Activated naive CD8-positive, alpha-beta T cell treated with anti-CD3 and anti-CD28 coated beads, Interleukin-2, amount 50 U/mL, for 24 hours (primary cell): ENCODE data around the gene TLE2.

Experiments used
- ATAC-seq: fragments of 150-1000 bp; cut with Tn5 transposase; one replicate; pipeline ENCODE4 v1.10.0; 2021
- DNase-seq: peaks from one replicate; pipeline ENCODE4 v3.0.0; 2021
- H3K27ac Mint-ChIP-seq: one replicate; pipeline ENCODE4 v1.8.0; 2021; ENCODE audit warnings: mild to moderate bottlenecking, mixed read lengths
- H3K27me3 Mint-ChIP-seq: one replicate; pipeline ENCODE4 v1.8.0; 2021; ENCODE audit warnings: mixed read lengths
- H3K36me3 Mint-ChIP-seq: one replicate; pipeline ENCODE4 v1.8.0; 2021; ENCODE audit warnings: low read depth, mixed read lengths
- H3K4me1 Mint-ChIP-seq: one replicate; pipeline ENCODE4 v1.8.0; 2021; ENCODE audit warnings: mixed read lengths
- H3K4me3 Mint-ChIP-seq: one replicate; pipeline ENCODE4 v1.8.0; 2021; ENCODE audit warnings: mild to moderate bottlenecking, moderate library complexity, mixed read lengths
- H3K9me3 Mint-ChIP-seq: one replicate; pipeline ENCODE4 v1.8.0; 2021; ENCODE audit warnings: mixed read lengths

The TLE2 gene

DNA sequence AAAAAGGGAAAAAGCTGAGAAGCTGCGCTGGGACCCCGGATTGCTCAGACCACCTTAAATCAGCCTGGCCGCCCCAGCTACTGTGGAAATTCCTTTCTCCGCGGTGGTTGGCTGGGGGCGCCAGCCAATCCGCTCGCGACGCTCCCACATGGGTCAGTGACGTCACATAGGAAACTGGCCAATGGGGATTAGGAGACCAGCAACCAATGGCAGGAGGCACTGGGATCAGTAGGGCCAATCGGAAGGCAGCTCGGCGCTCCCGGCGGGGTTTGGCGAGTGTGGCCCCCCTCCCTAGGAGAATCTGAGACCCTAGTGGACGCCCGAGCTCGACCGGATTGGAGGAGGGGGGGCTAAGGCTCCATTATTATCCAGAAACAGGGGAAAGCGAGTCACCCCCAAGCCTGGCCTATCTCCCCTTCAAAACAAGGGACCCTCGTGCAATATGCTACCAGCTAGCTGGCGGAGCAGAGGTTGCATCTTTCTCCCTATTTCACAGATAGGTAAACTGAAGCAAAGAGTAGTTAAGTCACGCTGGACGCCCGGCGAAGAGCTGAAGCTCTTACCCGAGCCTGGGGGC, 6.5 kb upstream of the TLE2 start:
- DNase-seq (peak; percentile 95), ATAC-seq (peak; percentile 95)
- Mint-ChIP-seq H3K4me1 (peaks cover 30% of the 10 kb centered on the region), H3K36me3 (peaks cover 3% of the 10 kb centered on the region), H3K27ac (peak overlapping the region; percentile 95), H3K27me3 (peaks cover 17% of the 10 kb centered on the region), H3K9me3 (no peaks in the 10 kb centered on the region), H3K4me3 (peak overlapping the region; percentile 82)

DNA sequence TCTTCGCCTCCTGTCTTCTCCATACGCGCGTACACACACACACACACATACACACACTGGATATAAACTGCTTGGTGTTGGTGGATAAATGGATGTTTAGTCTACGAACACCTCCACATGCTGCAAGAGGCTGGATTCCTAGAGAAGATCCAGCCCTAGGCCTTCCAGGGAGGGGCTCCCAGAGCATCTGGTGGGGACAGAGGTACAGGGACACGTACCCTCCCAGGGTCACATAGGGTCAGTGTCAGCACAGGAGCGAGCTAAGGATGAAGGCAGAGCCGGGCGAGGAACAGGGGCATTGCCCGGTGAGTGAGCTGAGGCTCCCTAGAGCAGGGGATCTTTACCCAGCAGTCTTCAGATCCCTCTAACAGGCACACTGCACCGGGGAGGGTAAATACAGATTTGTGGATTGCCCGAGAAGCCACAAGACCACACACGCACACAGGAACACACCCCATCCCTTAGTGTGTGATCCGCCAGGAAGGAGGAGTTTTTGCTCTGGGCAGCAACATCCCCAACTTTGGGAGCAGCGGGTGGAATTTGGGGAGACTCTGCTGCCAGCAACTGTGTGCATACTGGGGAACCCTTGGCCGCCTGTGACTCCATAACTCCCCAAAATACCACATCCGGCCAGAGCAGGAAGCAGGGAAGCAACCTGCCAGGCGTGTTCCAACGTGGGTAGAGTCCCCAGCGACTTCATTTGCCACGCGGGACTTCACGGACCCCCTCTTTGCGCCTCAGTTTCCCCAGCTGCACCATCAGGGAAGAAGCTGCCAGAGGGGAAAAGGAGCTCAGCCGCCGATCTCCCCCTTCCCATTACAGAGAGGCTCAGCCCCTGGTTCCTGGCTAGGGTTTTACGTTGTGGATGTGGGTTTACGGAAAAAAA, 5.8 kb upstream of the TLE2 start:
- H3K27ac Mint-ChIP-seq: peak overlapping the region; percentile 95
- H3K9me3 Mint-ChIP-seq: no peaks in the 10 kb centered on the region
- peaks cover 3% of the 10 kb centered on the region for H3K36me3 Mint-ChIP-seq
- H3K4me3 Mint-ChIP-seq: peak overlapping the region; percentile 82
- peaks cover 23% of the 10 kb centered on the region for H3K27me3 Mint-ChIP-seq
- ATAC-seq: peak; percentile 27
- peaks cover 33% of the 10 kb centered on the region for H3K4me1 Mint-ChIP-seq
- DNase-seq: peak; percentile 51

DNA sequence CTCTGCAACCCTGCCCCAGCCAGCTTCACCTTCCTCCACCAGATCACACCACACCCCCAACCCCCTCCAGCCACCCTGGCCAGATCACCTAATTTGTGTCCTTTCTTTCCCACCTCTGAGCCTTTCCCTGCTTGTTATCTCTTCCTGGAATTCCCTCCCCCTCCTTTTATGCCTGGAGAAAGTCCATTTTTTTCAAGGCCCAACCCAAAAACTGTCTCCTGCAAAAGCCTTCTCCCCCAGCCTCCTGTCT, 5.3 kb upstream of the TLE2 start:
- DNase-seq (no peak), ATAC-seq (no peak)
- H3K27ac Mint-ChIP-seq: no peak overlapping the region
- peaks cover 3% of the 10 kb centered on the region for H3K36me3 Mint-ChIP-seq
- H3K4me3 Mint-ChIP-seq: peak overlapping the region; percentile 82
- H3K27me3 Mint-ChIP-seq: peaks cover 28% of the 10 kb centered on the region
- H3K4me1 Mint-ChIP-seq: peaks cover 31% of the 10 kb centered on the region
- no peaks in the 10 kb centered on the region for H3K9me3 Mint-ChIP-seq

DNA sequence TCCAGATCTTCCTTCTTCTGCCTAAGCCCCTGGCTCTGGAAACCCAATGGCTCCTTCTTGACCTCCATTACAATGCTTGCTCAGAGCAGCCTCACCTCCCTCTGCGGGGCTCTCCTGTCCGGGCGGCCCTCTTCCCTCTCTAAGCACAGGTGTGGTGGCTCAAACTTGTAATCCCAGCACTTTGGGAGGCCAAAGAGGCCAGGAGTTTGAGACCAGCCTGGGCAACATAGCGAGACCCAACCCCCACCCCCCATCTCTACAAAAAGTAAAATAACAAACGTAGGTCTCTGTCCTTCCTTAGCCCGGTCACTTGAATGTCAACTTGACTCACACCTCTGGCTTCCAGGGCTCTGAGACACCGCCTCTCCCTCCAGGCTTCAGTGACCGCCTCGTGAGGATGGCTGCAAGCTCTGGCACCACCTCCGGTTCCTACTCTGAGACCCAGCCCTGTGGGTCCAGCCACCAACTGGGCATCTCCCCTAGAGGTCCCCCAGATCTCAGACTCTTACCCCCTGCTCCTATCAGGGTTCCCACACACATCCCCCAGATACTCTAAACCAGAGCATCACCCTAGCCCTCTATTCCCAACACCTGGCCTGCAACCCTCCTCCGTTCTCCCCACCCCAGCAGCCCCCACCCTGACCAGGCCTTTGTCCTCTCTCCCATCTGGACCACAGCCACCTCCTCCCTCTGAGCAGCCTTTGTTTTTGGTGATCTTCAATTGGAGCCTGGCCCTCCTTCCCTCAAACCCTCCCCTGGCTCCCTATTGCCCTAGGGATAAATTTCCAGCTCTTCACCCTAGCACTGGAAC, 4.7 kb upstream of the TLE2 start:
- H3K4me1 Mint-ChIP-seq: peaks cover 28% of the 10 kb centered on the region
- no peak overlapping the region for H3K4me3 Mint-ChIP-seq

DNA sequence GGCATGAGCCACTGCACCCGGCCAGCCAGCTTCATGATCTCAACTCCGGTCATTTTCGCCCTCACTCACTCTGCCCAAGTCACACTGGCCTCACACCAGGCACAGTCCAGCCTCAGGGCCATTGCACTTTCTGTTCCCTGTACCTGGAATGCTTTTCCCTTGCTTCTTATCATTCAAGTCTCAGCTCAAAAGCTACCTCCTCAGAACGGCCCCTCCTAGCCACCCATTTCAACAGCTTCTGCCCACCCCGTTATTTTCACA, 2.5 kb upstream of the TLE2 start:
- ATAC-seq: no peak
- no peak for DNase-seq
- Mint-ChIP-seq H3K4me3 (no peak overlapping the region), H3K4me1 (peaks cover 25% of the 10 kb centered on the region), H3K36me3 (peaks cover 3% of the 10 kb centered on the region), H3K9me3 (no peaks in the 10 kb centered on the region), H3K27ac (no peak overlapping the region), H3K27me3 (peaks cover 36% of the 10 kb centered on the region)

More for the DNA sequence above, 4.7 kb upstream of the TLE2 start:
- Mint-ChIP-seq H3K9me3 (no peaks in the 10 kb centered on the region), H3K27me3 (peaks cover 28% of the 10 kb centered on the region), H3K36me3 (peaks cover 3% of the 10 kb centered on the region), H3K27ac (no peak overlapping the region)
- no peak for DNase-seq
- no peak for ATAC-seq

DNA sequence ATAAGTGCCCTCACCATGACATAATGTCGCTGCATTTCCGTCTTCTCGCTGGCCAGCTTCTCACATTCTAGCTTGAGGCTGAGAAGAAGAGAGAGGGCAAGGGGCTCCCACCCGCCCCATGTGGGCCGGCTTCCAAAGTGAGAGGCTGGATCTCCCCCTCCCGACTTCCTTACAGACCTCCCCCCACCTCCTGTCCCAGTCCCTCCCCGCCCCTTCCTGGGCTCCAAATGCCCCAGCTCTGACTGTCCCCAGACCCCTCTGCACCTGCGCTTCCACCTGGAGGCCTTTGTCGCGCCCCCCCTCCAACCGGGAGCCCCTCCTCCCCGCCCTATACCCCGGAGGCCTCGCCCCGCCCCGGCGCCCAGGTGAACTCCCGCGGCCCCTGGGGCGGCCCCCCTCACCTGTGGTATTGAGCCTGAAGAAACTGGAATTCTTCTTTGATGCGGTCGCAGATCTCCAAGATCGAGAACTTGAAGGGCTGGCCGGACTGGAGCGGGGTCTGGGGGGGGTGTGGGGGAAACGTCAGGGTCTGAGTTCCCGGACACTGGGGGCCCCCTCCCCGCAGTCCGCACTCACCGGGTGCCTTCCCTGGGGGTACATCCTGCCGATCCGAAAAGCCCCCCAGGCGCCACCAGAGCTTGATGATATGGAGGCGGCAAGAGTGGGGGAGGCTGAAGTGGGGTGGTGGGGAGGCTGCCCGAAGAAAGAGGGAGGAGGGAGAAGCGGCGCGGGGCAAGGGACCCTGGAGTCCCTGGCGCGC, 595 bp downstream of the TLE2 start:
- Mint-ChIP-seq H3K4me1 (peaks cover 19% of the 10 kb centered on the region), H3K27ac (no peak overlapping the region), H3K36me3 (no peaks in the 10 kb centered on the region), H3K27me3 (peaks cover 31% of the 10 kb centered on the region), H3K4me3 (peak overlapping the region; percentile 17), H3K9me3 (no peaks in the 10 kb centered on the region)
- ATAC-seq (no peak), DNase-seq (no peak)

DNA sequence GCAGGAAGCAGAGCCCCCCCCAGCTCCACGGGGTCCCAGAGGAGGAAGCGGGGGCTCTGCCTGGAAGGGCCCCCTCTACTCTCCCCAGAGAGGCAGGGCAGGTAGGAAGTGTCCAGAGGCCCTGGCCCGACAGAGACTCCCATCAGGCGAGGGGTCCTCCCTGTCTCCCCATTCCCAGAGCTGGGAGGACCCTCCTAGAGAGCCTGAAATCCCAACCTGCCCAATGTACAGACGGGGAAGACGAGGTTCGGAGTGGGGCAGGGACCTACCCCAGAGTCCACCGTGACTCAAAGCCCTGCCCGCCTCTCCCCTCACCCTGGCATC, 1.1 kb downstream of the TLE2 start:
- Mint-ChIP-seq H3K9me3 (no peaks in the 10 kb centered on the region), H3K4me1 (peaks cover 21% of the 10 kb centered on the region), H3K27ac (no peak overlapping the region), H3K4me3 (no peak overlapping the region), H3K36me3 (no peaks in the 10 kb centered on the region), H3K27me3 (peaks cover 30% of the 10 kb centered on the region)
- DNase-seq (no peak), ATAC-seq (no peak)

DNA sequence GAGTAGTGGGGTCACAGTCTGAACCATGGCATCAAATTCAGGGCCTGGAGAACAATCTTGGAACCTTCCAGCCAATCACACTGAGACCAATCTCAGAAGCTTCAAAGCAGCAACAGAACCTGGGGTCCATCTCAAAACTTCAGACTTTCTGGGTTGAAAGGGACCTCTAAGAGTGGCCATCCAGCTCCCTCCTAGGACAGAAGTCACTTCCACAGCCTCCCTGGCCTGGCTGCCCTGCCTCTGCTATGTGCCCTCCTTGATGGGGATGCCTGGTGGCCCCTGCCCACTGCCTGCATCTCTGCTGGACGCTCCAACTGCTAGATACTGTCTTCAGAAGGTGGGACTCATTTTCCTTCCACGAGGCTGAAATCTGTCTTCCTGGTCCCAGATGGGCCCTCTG, 1.8 kb downstream of the TLE2 start:
- Mint-ChIP-seq H3K4me1 (peaks cover 21% of the 10 kb centered on the region), H3K9me3 (no peaks in the 10 kb centered on the region), H3K36me3 (no peaks in the 10 kb centered on the region), H3K27ac (no peak overlapping the region), H3K4me3 (no peak overlapping the region), H3K27me3 (peaks cover 28% of the 10 kb centered on the region)
- no peak for ATAC-seq
- no peak for DNase-seq

DNA sequence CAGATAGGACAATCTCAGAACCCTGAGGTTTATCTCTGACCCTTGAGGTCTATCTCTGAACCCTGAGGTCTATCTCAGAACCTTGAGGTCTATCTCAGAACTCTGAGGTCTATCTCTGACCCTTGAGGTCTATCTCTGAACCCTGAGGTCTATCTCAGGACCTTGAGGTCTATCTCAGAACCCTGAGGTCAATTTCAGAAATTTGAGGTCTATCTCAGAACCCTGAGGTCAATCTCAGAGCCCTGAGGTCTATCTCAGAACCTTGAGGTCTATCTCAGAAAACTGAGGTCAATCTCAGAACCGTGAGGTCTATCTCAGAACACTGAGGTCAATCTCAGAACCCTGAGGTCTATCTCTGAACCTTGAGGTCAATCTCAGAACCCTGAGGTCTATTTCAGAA, 2.3 kb downstream of the TLE2 start:
- ATAC-seq (no peak), DNase-seq (no peak)
- Mint-ChIP-seq H3K4me1 (peaks cover 21% of the 10 kb centered on the region), H3K27ac (no peak overlapping the region), H3K9me3 (no peaks in the 10 kb centered on the region), H3K27me3 (peaks cover 28% of the 10 kb centered on the region), H3K4me3 (no peak overlapping the region), H3K36me3 (no peaks in the 10 kb centered on the region)

DNA sequence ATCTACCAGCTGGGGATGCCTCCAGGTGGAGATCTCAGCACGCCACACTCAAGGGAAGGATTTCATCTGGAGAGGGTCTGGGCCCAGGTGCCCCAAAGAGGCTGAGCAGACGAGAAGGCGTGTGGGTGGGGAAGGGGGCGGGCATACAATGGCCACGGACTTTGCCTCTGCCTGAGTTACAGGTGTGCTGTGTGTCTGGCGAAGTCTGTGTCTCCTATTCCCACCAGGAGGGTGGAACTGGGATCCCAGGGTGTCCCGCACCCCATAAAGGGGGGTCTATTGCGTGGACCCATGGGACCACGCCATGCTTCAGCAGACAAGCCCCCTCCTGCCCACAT, 3.6 kb downstream of the TLE2 start:
- no peak overlapping the region for H3K4me3 Mint-ChIP-seq
- ATAC-seq (no peak), DNase-seq (no peak)
- peaks cover 24% of the 10 kb centered on the region for H3K27me3 Mint-ChIP-seq
- no peaks in the 10 kb centered on the region for H3K36me3 Mint-ChIP-seq
- no peak overlapping the region for H3K27ac Mint-ChIP-seq
- no peaks in the 10 kb centered on the region for H3K9me3 Mint-ChIP-seq
- H3K4me1 Mint-ChIP-seq: peaks cover 21% of the 10 kb centered on the region

DNA sequence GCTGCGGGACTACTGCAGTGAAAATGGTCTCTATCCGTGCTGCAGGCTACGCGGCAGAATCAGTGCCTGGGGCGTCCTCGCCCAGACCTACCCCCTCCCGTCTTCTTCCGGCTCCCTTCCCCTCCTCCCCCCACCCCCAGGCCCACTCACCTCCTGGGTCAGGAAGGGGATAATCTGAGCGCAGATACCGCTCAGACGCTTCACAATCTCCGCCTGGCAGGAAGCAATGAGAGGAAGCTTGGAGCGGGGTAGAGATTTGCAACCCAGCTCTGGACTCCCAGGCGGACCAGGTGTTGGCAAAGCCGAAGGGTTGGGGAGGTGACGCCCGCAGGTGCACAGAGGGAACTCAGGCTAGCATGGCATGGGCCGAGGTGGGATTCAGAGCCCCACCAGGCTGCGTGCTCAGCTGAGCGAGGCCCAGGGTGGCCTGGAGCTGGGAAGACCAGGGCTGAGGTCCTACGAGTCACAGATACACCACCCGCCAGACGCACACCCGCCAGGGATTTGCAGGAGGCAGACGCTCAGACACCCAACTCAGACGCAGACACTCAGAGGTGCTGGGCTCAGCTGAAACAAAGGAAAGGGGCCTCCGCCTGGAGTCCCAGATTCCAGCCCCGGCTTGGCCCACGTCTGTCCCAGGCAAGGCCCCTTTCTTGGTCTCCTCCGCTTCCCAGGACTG, 4.1 kb downstream of the TLE2 start:
- DNase-seq: no peak
- Mint-ChIP-seq H3K4me1 (peaks cover 18% of the 10 kb centered on the region), H3K9me3 (no peaks in the 10 kb centered on the region), H3K4me3 (peak overlapping the region; percentile 14), H3K27me3 (peaks cover 20% of the 10 kb centered on the region), H3K36me3 (no peaks in the 10 kb centered on the region), H3K27ac (no peak overlapping the region)
- ATAC-seq: peak; percentile 24

DNA sequence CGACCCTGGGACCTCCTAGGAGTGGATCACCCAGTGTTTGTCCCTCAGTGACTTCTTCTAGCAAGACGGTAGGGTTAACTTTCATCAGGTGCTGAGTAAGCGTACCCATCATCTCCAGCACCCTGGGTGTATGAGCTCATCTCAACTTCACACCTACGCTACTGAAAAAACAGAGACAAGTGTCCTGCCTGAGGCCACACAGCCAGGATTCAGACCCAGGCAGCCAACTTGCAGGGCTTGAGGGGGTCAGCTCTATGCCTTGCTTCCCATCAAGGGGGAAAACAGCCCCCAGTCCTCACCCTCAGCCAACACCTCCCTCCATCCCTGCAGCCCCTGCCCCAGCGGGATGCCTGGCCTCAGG, 4.6 kb downstream of the TLE2 start:
- Mint-ChIP-seq H3K27ac (no peak overlapping the region), H3K4me1 (peaks cover 18% of the 10 kb centered on the region), H3K4me3 (peak overlapping the region; percentile 14), H3K36me3 (no peaks in the 10 kb centered on the region), H3K9me3 (no peaks in the 10 kb centered on the region), H3K27me3 (peaks cover 14% of the 10 kb centered on the region)
- ATAC-seq: peak; percentile 88
- no peak for DNase-seq

DNA sequence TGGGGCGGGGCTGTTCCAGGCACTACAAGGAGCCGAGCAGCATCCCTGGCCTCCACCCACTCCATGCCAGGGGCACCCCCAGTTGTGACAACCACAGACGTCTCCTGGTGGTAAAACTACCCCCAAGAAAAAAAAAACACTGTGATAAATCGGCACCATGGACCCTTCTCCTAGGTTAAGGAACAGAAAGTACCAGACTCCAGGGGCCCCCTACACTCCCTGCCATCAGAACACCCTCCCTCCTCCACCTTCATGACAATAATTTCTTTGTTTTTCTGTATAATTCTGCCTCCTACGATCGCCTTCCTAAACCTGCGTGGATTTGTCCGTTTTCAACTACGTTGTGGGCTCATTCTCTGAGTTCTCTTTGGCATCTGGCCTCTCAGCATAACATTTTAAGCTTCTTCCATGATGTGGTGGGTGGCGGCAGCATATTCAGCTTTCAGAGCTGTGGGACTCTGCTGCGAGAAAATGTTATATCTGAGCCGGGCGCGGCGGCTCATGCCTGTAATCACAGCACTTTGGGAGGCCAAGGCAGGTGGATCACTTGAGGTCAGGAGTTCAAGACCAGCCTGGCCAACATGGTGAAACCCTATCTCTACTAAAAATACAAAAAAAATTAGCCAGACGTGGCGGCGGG, 8.6 kb downstream of the TLE2 start:
- Mint-ChIP-seq H3K4me1 (peaks cover 14% of the 10 kb centered on the region), H3K4me3 (no peak overlapping the region), H3K27ac (no peak overlapping the region), H3K36me3 (no peaks in the 10 kb centered on the region), H3K27me3 (peaks cover 6% of the 10 kb centered on the region), H3K9me3 (no peaks in the 10 kb centered on the region)
- DNase-seq (no peak), ATAC-seq (no peak)

DNA sequence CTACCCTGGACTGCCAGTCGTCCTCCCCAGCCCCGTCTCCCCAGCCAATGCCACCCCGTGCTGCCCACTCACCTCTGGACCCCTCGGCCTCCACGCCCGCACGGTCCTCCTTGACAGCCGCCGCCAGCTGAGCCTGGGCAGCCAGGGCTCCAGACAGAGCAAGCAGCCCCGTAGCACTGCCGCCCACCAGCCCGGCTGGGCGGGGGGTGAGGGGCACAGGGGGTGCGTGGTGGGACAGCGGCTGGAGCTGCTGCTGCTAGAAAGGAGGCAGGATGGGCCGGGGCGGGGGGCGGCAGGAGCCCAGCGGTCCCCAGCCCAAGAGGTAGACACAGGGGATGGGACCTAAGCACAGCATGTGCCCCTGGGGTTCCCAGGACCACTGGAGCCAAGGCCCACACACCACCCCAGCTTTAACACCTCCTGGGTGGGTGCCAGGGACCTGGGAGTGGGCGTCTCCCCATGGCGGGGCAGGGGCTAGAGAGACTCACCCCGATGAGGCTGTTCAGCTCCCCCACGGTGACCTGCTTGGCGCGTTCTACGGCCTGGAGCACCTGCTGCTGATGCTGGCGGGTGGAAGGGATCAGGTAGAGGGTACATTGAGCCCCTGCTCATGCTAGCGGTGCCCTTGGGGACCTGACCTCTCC, 9.7 kb downstream of the TLE2 start:
- H3K27me3 Mint-ChIP-seq: peaks cover 2% of the 10 kb centered on the region
- no peak overlapping the region for H3K4me3 Mint-ChIP-seq
- no peak overlapping the region for H3K27ac Mint-ChIP-seq
- no peak for DNase-seq
- H3K4me1 Mint-ChIP-seq: peaks cover 4% of the 10 kb centered on the region
- ATAC-seq: no peak
- H3K36me3 Mint-ChIP-seq: no peaks in the 10 kb centered on the region
- H3K9me3 Mint-ChIP-seq: no peaks in the 10 kb centered on the region
